ENCODE data around the gene RRP15. TPM values are rescaled to one million over a fixed set of nuclear protein-coding genes. Genes with fewer than 3 reads are reported as not detected.

RRP15 gene
- total and polyA plus RNA-seq, 9 of the 15 experiments (the other 6 are each of a cell fraction or from before 2014, with no cell fraction given): 9.5 to 58.1 (median 29.3) TPM

DNA sequence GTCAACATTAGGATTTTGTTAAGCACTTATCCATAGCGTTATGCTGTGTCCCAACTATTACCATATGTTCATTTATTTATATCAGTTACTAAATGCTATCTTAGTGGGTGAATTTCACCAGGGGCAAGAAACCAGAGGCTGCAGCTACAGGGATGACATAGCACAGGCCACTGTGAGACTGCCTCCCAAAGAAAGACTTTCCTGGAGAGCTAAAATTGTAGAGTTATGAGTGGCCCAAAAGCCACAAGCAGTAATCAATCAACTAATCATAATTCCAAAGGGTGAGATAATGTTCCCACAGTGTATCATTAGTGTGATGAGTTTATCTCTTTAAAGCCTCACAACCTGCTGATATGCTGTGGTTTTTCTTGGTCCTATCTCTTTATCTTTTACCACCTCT, 56.2 kb downstream of the RRP15 start:
- Histone ChIP-seq H3K27ac (ENCODE audit: extremely low read depth, low read depth, low read length) (no peak overlapping the region), H3K36me3 (ENCODE audit: control insufficient read depth, insufficient read depth, low read length) (peaks cover 1% of the 10 kb centered on the region; the same call in 1 of the 3 replicates), H3K4me2 (ENCODE audit: insufficient read depth, low read length) (no peak overlapping the region), H3K9me1 (ENCODE audit: control insufficient read depth, insufficient read depth, low read length) (no peaks in the 10 kb centered on the region), H2AFZ (ENCODE audit: low read depth, low read length) (no peak overlapping the region), H3K79me2 (ENCODE audit: control insufficient read depth, insufficient read depth, low read length) (no peaks in the 10 kb centered on the region), H3K9ac (ENCODE audit: insufficient read depth in 1 of 2, low read depth in 2 of 2, low read length in 2 of 2) (no peak overlapping the region), H4K20me1 (replicated peaks; ENCODE audit: control insufficient read depth, insufficient read depth, low read length) (no peaks in the 10 kb centered on the region), H3K27me3 (ENCODE audit: control insufficient read depth in 2 of 2, insufficient read depth in 2 of 2, low read length in 2 of 2) (no peaks in the 10 kb centered on the region), H3K4me3 (no peak overlapping the region), H3K4me1 (replicated peaks in 1 of 2; ENCODE audit: control insufficient read depth in 2 of 2, insufficient read depth in 2 of 2, low read length in 2 of 2) (peaks cover 5 to 10% of the 10 kb centered on the region in 2 experiments; a peak in 3 of 5 replicates), H3K9me3 (replicated peaks; ENCODE audit: control insufficient read depth, insufficient read depth, low read depth, low read length) (no peaks in the 10 kb centered on the region)
- 72% methylated on average over 1 of the region's 1 CpG for WGBS (ENCODE audit: insufficient coverage, low coverage, missing lambda C conversion rate)
- DNase-seq (ENCODE audit: extremely low read depth in 1 of 4, low spot score in 3 of 4) (no peak), FAIRE-seq (no peak), ATAC-seq (no peak)
- in situ Hi-C loops (cut with MboI): loop anchor here (25.0 kb wide), 1 partner anchor 1471 kb away; no protein-coding TSS in a partner anchor
- CTCF ChIA-PET (ENCODE audit: low intra/inter-chr PET ratio): no interaction called here
- no peak for TF ChIP-seq GTF2F1 (IDR thresholded peaks at IDR 0.05; ENCODE audit: low read depth, low read length)
- TF ChIP-seq, protein P1, sequence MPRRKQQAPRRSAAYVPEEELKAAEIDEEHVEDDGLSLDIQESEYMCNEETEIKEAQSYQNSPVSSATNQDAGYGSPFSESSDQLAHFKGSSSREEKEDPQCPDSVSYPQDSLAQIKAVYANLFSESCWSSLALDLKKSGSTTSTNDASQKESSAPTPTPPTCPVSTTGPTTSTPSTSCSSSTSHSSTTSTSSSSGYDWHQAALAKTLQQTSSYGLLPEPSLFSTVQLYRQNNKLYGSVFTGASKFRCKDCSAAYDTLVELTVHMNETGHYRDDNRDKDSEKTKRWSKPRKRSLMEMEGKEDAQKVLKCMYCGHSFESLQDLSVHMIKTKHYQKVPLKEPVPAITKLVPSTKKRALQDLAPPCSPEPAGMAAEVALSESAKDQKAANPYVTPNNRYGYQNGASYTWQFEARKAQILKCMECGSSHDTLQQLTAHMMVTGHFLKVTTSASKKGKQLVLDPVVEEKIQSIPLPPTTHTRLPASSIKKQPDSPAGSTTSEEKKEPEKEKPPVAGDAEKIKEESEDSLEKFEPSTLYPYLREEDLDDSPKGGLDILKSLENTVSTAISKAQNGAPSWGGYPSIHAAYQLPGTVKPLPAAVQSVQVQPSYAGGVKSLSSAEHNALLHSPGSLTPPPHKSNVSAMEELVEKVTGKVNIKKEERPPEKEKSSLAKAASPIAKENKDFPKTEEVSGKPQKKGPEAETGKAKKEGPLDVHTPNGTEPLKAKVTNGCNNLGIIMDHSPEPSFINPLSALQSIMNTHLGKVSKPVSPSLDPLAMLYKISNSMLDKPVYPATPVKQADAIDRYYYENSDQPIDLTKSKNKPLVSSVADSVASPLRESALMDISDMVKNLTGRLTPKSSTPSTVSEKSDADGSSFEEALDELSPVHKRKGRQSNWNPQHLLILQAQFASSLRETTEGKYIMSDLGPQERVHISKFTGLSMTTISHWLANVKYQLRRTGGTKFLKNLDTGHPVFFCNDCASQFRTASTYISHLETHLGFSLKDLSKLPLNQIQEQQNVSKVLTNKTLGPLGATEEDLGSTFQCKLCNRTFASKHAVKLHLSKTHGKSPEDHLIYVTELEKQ (CRISPR knock-in tag; IDR thresholded peaks at IDR 0.05): no peak
- no peak for TF ChIP-seq ARNT (IDR thresholded peaks at IDR 0.05)
- no peak for TF ChIP-seq SMAD1 (IDR thresholded peaks at IDR 0.05; ENCODE audit: low read depth, low read length, partially characterized antibody)
- TF ChIP-seq CCNT2 (IDR thresholded peaks at IDR 0.05; ENCODE audit: borderline replicate concordance, extremely low read depth, insufficient read length, low read depth, low read length): no peak
- no peak for TF ChIP-seq ZNF239 (CRISPR knock-in tag; IDR thresholded peaks at IDR 0.05)
- TF ChIP-seq RBM22 (IDR thresholded peaks at IDR 0.05; ENCODE audit: low read depth, low read length, poor library complexity, severe bottlenecking): no peak
- intact Hi-C loops (cut with micrococcal nuclease): no loop called here
- POLR2A ChIA-PET: no interaction called here
- no TSS peak for BruUV-seq (replicated peaks)

Data from K562 (cell line).